MM.1S (cell line): ENCODE measurements around the gene ISG15.

ENCODE experiments used
- DNase-seq: peaks from one replicate; pipeline ENCODE4 v3.0.0-alpha.2; 2015
- H2AFZ ChIP-seq: fragments of 300-600 bp; sonication (generic); 2 replicates; pipeline ENCODE4 v1.6.0; 2016; ENCODE audit warnings: antibody characterized with exemption, low read length
- H3F3A ChIP-seq: fragments of 300-600 bp; sonication (generic); 2 replicates; pipeline ENCODE4 v1.6.1; 2016; ENCODE audit warnings: mild to moderate bottlenecking, antibody characterized with exemption, low read length, moderate library complexity, mixed read lengths; ENCODE audit not compliant: insufficient read depth
- H3K27ac ChIP-seq: fragments of 300-600 bp; sonication (generic); 2 replicates; pipeline ENCODE4 v1.5.1; 2016; ENCODE audit warnings: mild to moderate bottlenecking, low read length
- H3K27me3 ChIP-seq: fragments of 300-600 bp; sonication (generic); replicated peaks from 2 replicates; pipeline ENCODE4 v1.6.0; 2016; ENCODE audit warnings: low read length; ENCODE audit not compliant: insufficient read depth
- H3K36me3 ChIP-seq: fragments of 300-600 bp; sonication (generic); replicated peaks from 2 replicates; pipeline ENCODE4 v1.6.1; 2016; ENCODE audit warnings: mild to moderate bottlenecking, low read length, mixed read lengths; ENCODE audit not compliant: insufficient read depth
- H3K4me1 ChIP-seq: fragments of 300-600 bp; sonication (generic); 2 replicates; pipeline ENCODE4 v1.6.1; 2016; ENCODE audit warnings: low read length, mixed read lengths
- H3K4me2 ChIP-seq: fragments of 300-600 bp; sonication (generic); 2 replicates; pipeline ENCODE4 v1.6.0; 2016; ENCODE audit warnings: low read depth, low read length
- H3K4me3 ChIP-seq: fragments of 300-600 bp; sonication (generic); 2 replicates; pipeline ENCODE4 v1.5.1; 2016; ENCODE audit warnings: low read length, mixed read lengths
- H3K79me2 ChIP-seq: fragments of 300-600 bp; sonication (generic); 2 replicates; pipeline ENCODE4 v1.6.1; 2016; ENCODE audit warnings: mixed run types, low read length, mixed read lengths
- H3K9ac ChIP-seq: fragments of 300-600 bp; sonication (generic); 2 replicates; pipeline ENCODE4 v1.6.1; 2016; ENCODE audit warnings: low read length, mixed read lengths
- H3K9me2 ChIP-seq: fragments of 300-600 bp; sonication (generic); replicated peaks from 2 replicates; pipeline ENCODE4 v1.6.1; 2016; ENCODE audit warnings: mild to moderate bottlenecking, low read length, mixed read lengths; ENCODE audit not compliant: insufficient read depth
- H3K9me3 ChIP-seq: fragments of 300-600 bp; sonication (generic); replicated peaks from 2 replicates; pipeline ENCODE4 v1.6.1; 2016; ENCODE audit warnings: mild to moderate bottlenecking, low read length, mixed read lengths; ENCODE audit not compliant: insufficient read depth
- H4K20me1 ChIP-seq: fragments of 300-600 bp; sonication (generic); 2 replicates; pipeline ENCODE4 v1.6.1; 2016; ENCODE audit warnings: mild to moderate bottlenecking, low read length, moderate library complexity, mixed read lengths; ENCODE audit not compliant: insufficient read depth
- CTCF ChIP-seq: fragments of 300-600 bp; sonication (generic); IDR thresholded peaks from 2 replicates; pipeline ENCODE4 v1.5.1; 2016; ENCODE audit warnings: antibody characterized with exemption, low read length, mixed read lengths
- EZH2 ChIP-seq: fragments of 300-600 bp; sonication (generic); optimal IDR thresholded peaks from 2 replicates; pipeline ENCODE3; 2017; ENCODE audit warnings: low read depth, mild to moderate bottlenecking, antibody characterized with exemption, low read length, mixed read lengths
- EZH2phosphoT487 ChIP-seq: fragments of 300-600 bp; sonication (generic); IDR thresholded peaks from 2 replicates; pipeline ENCODE4 v1.6.1; 2018; ENCODE audit warnings: antibody characterized with exemption, low read length

ISG15 gene

GRCh38 chr1:999725-1000356, 13.5 kb upstream of the ISG15 start, which contains the start of gene HES4:
Gene HES4, minus strand, starts transcription at chr1:1000097. Its CDS starts 124 bp downstream, at chr1:999973.
- H3K79me2 ChIP-seq = no peaks in the 10 kb centered on the region
- H2AFZ ChIP-seq = no peak within 1 kb of the TSS
- TF ChIP-seq EZH2 = no peak
- no peaks in the 10 kb centered on the region for H3K36me3 ChIP-seq
- H3K9me3 ChIP-seq = no peaks in the 10 kb centered on the region
- H3K4me1 ChIP-seq = no peaks in the 10 kb centered on the region
- H3K27ac ChIP-seq = no peak within 1 kb of the TSS
- DNase-seq = no peak
- H3K9me2 ChIP-seq = no peaks in the 10 kb centered on the region
- H4K20me1 ChIP-seq = no peaks in the 10 kb centered on the region
- H3K27me3 ChIP-seq = peaks cover 81% of the 10 kb centered on the region
- no peak within 1 kb of the TSS for H3K4me2 ChIP-seq
- H3K4me3 ChIP-seq = no peak within 1 kb of the TSS
- H3K9ac ChIP-seq = no peak within 1 kb of the TSS
- H3F3A ChIP-seq = no peaks in the 10 kb centered on the region

- Histone ChIP-seq H3K36me3 (no peaks in the 10 kb centered on the region), H3K9ac (no peak overlapping the region), H3K27ac (no peak overlapping the region), H3K4me1 (no peaks in the 10 kb centered on the region), H3F3A (no peaks in the 10 kb centered on the region), H3K9me2 (no peaks in the 10 kb centered on the region), H3K79me2 (no peaks in the 10 kb centered on the region), H3K4me2 (no peak overlapping the region), H2AFZ (no peak overlapping the region), H4K20me1 (no peaks in the 10 kb centered on the region), H3K27me3 (peaks cover 81% of the 10 kb centered on the region), H3K4me3 (no peak overlapping the region), H3K9me3 (no peaks in the 10 kb centered on the region)
- TF ChIP-seq CTCF = no peak
- no peak for TF ChIP-seq EZH2phosphoT487
- TF ChIP-seq EZH2 = no peak
- DNase-seq = no peak
Measured at GRCh38 chr1:1000357-1001056, 12.8 kb upstream of the ISG15 start.

GRCh38 chr1:1001057-1001783, 12.1 kb upstream of the ISG15 start:
- no peaks in the 10 kb centered on the region for H4K20me1 ChIP-seq
- no peak overlapping the region for H3K27ac ChIP-seq
- H2AFZ ChIP-seq = no peak overlapping the region
- no peak overlapping the region for H3K4me2 ChIP-seq
- no peak for DNase-seq
- TF ChIP-seq EZH2phosphoT487 (no peak), CTCF (no peak), EZH2 (no peak)
- no peaks in the 10 kb centered on the region for H3K9me2 ChIP-seq
- H3K9me3 ChIP-seq = no peaks in the 10 kb centered on the region
- no peaks in the 10 kb centered on the region for H3F3A ChIP-seq
- no peaks in the 10 kb centered on the region for H3K36me3 ChIP-seq
- no peaks in the 10 kb centered on the region for H3K79me2 ChIP-seq
- no peak overlapping the region for H3K4me3 ChIP-seq
- no peaks in the 10 kb centered on the region for H3K4me1 ChIP-seq
- H3K27me3 ChIP-seq = peaks cover 81% of the 10 kb centered on the region
- no peak overlapping the region for H3K9ac ChIP-seq
